Fibroblast of peridontal ligament (primary cell): Measurements from ENCODE around the gene LRRC8B.

ENCODE experiments used
- DNase-seq: peaks from one replicate; pipeline ENCODE4 v3.0.0-alpha.2; 2010; ENCODE audit errors: extremely low read depth

The LRRC8B gene

DNA sequence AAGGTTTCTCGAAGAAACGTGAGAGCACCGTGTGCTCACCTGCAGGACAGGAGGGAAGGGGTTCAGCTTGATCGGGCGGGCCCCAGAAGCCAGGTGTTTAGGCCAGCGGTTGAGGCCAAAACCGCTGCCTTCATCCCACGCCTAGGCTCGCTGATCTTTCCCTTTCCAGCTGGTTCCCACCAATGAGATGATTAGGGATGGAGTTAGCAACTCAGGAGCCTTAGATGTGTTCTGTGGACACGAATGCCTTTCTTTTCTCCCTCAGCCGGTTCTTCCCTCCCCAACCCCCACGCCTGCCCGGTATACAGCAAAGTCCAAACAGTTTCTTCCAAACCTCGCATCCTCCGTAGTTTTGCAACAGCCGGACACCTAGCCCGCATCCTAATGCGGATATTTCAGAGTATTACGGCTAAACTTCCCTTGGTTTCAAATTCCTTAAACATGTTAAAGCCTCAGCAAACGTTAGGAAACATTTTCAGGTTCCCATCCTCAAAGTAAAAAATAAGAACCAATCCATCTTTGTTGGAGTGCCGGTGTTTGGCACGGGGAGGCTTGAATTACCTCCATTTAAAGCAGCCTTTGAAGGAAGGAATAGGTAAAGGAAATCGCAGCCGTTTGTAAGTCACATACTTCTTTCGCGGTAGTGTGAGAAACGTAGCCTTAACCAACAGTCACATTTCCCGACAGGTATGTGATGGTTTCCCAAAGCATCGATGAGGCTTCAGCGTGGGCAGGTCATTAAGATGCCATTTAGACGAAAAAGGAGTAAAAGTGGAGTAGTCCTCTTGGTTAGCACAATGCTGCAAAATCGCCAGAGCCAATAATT lies 109.4 kb downstream of the LRRC8B start:
- peak; percentile 44 for DNase-seq

DNA sequence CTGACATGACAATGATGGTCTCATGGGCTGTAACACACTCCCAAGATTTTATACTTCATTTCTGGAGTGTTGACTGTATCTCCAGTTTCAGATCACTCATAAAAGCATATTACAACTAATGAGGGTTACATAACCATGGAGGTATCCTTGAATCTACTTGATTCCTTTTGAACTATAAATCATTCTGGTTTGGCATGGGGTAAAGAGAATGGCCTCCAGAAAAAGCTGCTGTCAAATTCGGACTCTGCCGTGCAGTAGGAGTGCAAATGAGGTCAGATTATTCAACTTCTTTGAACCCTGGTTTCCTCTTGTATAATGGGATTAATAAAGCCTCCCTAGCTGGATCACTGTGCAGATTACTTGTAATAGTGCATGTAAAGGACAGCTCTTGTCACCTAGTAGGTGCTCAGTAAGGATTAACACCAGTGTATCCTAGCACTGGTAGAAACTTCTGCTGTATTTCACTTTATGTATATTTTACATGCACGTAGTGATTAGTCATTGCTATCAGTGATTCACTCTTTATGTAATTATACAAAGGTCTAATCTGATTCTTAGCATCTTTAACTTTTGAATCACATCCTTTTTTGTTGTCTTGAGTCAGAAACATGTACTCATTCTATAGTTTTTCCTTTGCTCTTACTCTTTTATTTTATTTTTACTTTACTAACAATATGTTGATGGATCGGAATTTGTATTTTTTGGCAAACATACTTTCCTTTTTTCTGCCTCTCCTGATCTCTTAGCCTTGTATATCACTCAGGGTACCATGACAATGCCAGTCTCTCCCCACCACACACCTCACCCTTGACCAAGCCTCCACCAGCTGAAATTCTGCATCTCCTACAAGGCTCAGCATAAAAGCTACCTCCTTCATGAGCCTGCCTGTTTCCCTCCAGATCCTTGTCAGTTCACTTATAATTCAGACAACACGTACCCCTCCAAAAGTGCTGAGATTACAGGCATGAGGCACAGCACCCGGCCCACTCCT lies 111.5 kb downstream of the LRRC8B start:
- DNase-seq = peak; percentile 51

DNA sequence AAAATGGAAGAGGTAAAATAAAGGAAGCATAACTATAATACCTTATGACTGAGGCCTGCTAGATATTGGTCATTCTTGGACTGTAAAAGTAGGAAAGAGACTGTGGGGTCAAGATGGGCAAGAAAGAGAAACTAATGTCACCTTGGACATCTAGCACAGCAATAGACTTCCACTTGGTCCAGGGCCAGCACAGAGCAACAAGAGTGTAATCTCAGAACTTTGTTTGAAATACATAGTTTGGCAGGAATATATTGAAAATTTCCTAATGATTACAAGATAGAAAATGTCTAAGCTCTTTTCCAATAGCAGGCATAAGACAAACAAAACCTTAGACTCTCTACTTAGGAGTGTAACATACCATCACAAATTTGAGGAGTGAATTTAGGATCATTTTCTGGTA lies 112.9 kb downstream of the LRRC8B start:
- DNase-seq = peak; percentile 63

DNA sequence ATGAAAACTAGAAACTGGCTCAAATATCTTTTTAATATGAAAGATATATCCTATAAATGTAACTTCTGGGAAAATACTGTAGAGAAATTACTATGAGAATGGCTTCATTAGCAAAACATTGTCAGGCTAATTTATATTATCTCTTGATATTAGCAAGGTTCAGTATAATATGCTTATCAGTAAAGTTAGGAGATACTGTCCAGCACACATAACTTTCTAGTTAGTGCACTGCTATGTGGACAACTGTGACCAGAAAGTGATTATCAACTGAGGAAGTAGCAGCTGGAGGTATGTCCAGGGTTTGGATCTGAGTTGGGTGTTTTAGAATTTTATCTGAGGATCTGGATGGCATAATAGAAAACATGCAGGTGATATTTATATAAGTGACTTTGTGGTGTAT lies 115.8 kb downstream of the LRRC8B start:
- DNase-seq = no peak

DNA sequence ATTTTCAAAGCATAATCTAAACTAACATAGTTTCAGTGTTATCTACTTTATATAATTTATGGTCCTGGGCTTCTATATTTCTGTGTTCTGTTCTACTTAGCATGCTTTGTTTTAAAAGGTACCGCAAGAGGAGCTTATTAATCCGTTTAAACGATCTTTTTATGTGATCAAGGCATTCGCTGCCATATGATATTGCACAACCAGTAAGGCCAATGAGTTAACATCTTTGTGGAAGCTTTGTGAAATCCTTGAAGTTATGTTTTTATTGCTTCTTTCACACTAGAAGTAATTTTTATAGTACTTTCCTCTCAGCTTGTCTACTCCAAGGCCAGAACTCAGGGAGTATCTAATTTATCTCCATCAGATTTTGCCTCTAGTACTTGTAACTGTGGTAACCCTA lies 117.2 kb downstream of the LRRC8B start:
- no peak for DNase-seq

DNA sequence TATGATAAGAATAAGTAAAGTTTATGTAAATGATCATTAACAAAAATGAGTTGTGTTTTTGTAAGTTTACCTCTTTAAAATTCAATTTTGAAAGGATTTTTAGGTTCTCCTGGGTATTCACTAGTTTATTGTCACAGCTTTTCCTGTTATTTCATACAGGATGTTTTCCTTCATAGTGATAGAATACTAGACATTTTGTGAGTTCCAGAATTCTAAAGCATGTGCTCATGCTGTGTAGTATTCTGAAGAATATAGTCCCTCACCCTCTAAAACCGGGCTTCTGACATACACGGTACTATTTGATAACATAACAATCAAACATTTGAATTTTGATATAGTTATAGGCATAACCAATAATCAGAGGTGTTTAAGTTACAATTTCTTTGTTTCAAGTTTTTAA lies 118.9 kb downstream of the LRRC8B start:
- DNase-seq = no peak

DNA sequence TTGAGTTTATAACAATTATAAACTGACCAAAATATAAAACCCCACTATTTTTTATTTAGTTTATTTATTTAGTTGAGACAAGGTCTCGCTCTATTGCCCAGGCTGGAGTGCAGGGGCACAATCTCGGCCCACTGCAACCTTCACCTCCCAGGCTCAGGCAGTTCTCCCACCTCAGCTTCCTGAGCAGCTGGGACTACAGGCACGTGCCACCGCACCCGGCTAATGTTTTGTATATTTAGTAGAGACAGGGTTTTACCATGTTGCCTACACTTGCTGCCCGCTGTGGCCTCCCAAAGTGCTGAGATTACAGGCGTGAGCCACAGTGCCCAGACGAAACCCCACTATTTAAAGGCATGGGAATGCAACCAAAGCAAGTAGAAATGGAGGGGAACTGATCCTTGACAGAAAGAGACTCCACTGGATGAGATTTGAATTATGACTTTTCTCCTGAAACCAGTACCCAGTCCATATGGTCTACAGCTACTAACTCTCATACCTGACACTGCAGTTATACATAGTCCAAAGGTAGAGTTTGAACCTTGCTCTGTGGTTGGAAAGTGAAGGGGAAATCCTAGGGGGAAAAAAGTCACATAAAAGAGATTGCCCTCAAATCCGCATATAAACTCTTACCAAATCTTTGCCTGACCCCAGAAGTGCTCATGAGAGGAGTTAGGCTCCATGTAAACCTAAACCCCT lies 119.6 kb downstream of the LRRC8B start:
- no peak for DNase-seq

DNA sequence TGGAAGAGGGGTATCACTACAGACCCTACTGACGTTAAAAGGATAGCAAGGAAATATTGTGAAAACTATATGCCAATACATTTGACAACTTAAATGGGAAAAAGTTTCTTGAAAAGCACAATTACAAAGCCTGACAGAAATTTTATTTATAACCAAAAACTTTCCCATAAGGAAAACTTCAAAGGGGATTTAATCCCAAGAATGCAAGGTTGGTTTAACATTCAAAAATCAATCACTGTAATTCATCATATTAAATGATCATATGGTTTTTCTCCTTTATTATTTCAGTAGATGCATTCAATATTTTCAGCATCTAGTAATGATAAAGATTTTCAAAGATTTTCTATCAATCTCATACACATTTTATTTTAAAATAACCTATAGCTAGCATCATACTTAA lies 121.6 kb downstream of the LRRC8B start:
- no peak for DNase-seq
